ENCODE data around the gene TLR3.
"Not testable (repeated sequence)": the region's sequence is repeated elsewhere in the genome, so short reads cannot be mapped to it uniquely, and the experiment has no call there.

TLR3 gene

DNA sequence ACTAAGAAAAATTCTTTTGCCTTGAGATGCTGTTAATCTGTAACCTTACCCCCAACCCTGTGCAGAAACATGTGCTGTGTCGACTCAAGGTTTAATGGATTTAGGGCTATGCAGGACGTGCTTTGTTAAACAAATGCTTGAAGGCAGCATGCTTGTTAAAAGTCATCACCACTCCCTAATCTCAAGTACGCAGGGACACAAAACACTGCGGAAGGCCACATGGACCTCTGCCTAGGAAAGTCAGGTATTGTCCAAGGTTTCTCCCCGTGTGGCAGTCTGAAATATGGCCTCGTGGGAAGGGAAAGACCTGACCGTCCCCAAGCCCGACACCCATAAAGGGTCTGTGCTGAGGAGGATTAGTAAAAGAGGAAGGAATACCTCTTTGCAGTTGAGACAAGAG lies 18.8 kb upstream of the TLR3 start:
- not testable (repeated sequence) for DNase-seq (ENCODE audit: low read depth)

DNA sequence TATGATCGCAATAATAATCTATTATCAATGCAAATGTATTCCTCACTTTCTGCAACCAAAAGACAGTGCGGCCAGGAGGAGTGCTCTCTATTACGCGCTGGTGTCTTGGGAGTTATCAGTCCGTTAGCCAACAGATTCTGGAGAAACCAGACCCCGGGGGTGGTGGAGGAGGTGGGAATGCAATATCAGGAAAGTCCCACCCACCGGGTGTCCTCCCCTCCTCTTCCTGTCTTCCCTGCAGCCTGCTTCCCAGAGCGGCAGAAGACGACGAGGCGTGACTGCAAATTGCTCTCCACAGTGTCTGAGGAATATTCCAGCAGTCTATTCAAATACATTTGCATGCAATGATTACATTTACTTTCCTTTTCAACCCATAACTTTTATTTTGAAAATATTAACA lies 17.9 kb upstream of the TLR3 start:
- DNase-seq (ENCODE audit: low read depth), result no peak

DNA sequence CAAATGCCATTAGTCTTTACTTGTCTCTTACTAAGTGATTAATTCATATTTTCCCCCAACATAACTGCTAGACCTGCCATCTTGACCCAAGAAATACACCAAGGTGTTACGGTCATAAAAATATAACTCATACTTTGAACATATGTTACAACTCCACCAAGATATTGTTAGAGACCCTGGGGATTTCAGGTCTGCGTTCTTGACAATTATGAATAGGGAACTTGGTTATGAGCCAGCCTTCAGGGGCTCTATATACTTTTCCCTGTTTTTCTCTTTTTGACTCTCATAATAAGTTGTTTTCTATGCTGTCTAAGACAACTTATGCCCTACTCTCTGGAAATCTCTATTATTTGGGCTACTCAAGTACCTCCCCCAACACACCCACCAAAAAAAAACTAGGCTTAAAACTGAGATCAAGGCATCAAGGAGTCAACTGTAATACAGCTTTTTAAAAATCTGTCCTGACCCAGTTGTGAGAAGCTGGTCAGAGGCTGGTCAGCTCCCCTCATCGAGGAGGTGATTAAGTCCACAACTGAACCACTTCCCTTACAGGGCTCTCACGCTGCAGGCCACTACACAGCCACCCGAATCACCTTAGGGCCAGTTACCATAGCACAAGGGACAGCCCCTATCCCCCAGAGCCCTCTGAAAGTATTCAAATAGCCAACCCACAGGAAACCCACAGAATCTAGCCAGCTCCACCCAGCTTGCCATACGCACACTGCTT lies 10.5 kb upstream of the TLR3 start:
- DNase-seq (ENCODE audit: low read depth), result peak; percentile 7

DNA sequence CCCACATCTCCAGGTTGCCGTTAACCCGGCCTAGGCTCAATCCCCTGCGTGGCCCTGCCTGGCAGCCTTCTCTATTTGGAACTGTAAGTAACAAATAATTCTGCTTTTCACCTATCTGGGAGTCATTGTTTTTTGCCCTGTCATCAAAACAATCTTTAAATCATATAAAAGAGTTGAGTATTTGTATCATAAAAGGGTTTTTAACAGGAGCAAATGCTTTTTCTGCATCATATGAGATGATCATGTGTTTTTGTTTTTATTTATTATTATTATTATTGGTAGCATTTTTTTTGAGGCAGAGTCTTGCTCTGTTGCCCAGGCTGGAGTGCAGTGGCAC lies 10.0 kb upstream of the TLR3 start:
- DNase-seq (ENCODE audit: low read depth), result no peak

DNA sequence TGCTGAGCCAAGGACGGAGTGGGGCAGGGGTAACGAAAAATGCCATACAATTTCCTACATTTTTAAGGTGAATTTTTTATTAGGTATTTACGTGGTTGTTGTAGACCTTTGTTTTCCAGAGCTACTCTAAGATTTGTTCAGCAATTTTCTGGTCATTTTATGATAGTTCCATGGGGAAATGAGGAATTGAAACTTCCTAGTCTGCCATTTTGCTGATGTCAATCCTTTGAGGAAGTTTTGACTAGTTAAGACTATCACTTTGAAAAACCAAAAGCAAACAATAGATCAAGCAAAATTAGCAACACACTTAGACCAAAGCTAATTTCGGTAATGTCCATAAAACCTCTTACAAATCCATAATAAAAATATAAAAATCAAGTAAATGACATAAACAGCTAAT lies 7.0 kb upstream of the TLR3 start:
- no peak for DNase-seq (ENCODE audit: low read depth)

DNA sequence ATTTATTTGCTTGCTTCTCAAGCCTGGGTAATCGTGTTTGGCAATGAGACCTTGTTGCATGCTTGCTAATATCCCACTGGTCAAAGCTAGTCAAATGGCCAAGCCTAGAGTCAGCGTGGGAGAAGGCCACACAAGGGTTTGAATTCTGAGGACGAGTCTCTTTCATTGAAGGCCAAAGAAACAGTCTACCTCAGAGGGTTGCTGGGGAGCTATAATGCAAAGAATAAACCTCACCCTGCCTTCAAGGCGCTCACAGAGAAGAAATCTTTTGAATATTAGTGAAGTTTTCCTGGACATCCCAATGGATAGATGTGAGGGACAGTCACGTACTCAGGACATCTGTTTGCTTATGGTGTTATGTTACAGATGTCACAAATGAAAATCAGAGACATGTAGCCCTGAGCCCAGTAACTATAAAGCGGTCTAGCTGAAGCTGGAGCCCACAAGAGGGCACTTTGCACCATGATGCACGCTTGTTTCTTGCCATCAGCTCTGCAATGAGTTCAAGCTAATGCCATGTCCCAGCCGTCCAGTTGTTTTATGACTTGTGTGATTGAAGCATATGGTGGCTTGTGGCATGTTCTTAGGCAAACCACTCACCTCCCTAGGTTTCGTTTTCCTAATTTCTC lies 1.1 kb upstream of the TLR3 start:
- peak; percentile 12 for DNase-seq (ENCODE audit: low read depth)

DNA sequence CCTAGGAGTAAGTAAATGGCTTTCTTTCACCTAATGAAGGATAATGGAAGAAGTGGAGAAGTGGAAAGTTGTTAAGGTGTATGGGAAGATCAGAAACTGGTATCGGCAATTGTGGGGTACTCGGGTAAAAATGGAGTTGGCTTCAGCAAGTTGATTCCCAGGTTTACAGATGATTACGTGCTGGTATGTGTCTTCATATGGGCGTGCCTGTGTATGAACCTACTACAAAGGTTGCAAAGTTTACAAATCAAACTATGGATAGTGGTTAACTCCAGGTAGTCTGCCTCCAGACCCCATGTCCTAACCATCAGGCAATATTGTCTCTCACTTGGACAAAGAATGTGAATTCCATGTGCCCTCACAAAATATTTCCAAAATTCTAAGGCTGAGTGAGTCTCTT lies 773 bp downstream of the TLR3 start:
- DNase-seq (ENCODE audit: low read depth), result no peak

DNA sequence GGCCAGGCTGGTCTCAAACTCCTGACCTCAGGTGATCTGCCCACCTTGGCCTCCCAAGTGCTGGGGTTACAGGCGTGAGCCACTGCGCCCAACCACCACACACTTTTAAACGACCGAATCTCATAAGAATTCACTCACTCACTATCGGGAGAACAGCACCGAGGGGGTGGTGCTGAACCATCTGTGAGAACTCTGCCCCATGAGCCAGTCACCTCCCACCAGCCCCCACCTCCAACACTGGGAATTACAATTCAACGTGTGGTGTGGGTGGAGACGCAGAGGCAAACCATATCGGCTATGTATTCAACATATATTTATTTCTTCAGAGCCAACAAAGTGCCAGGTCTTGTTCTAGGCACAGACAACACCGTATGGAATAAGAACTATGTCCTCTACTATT lies 3.6 kb downstream of the TLR3 start:
- no peak for DNase-seq (ENCODE audit: low read depth)

DNA sequence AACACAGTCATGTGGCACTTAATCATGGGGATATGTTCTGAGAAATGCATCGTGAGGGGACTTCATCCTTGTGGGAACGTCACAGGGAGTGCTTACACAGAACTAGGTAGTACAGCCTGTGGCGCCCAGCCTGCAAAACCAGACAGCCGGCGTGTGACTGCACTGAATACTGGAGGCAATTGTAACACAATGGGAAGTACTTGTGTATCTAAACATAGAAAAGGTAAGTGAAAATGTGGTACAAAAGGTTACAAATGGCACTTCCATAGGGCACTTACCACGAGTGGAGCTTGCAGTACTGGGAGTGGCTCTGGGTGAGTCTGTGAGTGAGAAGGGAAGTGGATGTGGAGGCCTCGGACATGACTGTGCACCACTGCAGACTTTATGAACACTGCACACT lies 5.2 kb downstream of the TLR3 start:
- no peak for DNase-seq (ENCODE audit: low read depth)

DNA sequence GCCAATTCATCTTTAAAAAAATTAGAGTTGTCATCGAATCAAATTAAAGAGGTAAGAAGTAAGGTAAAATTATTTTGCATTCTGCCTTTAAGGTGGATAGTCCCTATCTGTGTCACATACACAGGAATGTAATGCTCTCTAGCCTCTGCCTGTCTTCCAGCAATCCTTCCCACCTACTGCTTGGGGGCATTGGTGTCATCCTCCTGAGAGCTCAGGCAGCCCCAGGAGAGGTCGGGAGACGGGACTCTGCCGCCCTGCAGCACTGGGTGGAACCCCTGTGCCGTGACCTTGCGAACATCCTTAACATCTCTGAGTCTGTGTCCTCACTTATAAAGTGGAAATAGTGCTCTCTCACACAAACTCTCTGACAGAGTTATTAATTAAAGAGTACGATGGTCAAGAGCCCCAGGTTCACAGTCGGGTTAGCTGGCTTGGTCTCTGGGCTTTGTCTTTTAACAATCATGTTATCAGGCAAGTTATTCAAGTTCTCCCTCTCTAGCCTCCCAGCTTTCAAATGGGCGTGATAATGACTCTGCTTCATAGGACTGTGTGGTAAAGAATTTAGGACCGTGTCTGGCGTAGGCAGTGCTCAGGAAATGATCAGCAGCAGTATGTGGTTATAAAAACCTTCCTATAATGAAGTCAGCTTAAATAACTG lies 10.2 kb downstream of the TLR3 start:
- no peak for DNase-seq (ENCODE audit: low read depth)

DNA sequence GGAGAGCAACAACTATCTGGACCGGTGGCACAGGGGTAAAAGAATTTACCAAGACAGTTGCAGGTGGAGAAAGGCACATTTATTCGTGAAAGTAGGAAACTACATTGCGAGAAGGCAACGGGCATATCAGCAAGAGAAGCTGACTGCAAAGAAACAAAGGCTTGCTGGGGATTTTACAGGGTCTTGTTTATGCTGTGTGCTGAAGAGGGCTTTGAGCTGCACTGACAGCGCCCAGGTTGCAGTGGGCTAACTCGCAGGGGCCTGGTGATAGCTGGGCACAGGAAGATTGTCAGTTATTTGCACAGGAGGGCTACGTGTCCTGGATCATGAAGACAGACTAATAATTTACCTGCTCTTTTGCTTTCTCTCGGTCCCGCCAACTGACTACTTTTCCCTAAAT lies 10.7 kb downstream of the TLR3 start:
- no peak for DNase-seq (ENCODE audit: low read depth)

DNA sequence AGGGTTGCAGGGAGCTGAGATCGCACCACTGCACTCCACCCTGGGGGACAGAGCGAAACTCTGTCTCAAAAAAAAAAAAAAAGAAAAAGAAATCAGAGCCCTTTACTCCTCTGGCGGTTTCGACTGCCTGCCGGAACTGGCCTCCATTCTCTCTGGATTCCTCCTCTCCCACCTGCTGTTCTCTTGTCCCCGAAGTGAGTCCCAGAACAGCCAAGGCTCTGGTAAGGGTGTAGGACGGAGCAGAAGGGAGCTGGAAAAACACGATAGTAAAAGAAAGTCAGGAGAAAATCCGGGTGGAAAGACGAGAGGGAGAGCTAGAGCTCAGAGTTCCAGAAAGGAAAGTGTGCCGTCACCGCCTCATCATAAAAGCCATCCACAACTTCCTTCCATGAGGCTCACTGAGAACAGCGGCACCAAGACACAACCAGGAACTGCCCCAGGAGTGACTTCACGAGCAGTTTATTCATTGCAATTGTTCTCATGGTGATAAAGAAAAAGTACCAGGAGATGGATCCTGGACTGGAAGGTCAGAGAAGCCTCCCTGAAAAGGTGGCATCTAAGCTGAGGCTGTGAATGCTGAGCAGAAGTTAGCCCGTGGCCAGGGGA lies 12.3 kb downstream of the TLR3 start:
- no peak for DNase-seq (ENCODE audit: low read depth)

DNA sequence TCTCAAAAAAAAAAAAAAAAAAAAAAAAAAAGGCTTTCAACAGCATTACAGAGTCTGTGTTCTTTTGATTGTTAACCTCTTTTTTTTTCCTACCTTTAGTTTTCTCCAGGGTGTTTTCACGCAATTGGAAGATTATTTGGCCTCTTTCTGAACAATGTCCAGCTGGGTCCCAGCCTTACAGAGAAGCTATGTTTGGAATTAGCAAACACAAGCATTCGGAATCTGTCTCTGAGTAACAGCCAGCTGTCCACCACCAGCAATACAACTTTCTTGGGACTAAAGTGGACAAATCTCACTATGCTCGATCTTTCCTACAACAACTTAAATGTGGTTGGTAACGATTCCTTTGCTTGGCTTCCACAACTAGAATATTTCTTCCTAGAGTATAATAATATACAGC lies 13.3 kb downstream of the TLR3 start:
- no peak for DNase-seq (ENCODE audit: low read depth)

DNA sequence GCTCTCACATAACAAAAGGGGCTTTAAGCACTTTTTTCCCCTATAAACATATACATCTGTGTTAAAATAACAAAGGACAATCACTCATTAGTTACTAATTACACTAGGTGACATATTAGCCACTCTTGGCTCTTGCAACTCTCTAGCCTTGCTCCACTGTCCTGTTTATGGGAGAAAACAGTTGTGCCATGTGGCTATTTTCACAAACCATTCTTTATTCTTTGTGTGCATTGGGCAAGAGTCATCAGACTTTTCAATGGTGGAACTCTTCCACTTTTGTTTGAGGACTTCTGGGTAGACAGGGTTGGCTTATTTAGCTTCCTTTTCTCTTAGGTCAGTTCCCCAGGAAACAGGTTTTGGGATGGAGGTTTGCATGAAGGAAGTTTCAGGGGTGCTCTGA lies 19.6 kb downstream of the TLR3 start:
- no peak for DNase-seq (ENCODE audit: low read depth)

DNA sequence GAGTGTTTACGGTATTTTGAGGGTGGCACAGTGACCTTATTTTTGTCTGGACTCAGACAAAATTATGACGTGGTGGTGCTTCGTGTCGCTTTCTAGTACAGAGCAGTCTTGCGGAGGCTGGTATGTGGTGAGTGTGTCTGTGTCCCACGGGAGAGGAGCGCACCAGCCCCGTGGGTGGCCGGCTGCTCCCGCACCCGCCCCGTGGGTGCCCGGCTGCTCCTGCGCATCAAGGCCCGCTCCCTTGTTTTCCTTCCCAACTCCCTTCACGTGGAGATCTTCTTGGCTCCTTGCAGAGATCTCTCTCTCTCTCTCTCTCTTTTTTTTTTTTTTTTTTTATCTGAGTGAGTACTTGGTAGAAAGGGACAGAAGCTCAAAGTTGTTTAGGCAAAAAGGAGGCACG lies 23.3 kb downstream of the TLR3 start:
- DNase-seq (ENCODE audit: low read depth), result no peak

DNA sequence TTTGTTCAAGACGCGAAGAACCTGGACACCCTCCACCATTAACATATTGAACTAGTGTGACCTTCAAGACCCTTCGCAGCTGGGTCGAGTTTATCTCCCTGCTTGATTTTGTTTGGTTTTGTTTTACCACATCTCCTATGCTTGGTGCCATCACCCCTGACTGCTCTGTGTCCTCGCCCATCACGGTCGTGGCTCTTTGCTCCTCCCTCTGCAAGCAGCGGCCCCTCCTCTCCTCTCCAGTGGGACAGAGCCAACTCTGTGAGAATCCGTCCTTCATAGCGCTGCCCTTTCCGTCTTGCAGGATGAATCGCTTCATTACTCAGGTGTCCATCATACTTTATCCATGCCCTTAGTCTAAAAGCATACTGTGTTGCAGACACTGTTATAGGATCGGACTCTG lies 26.4 kb downstream of the TLR3 start:
- DNase-seq (ENCODE audit: low read depth), result no peak

DNA sequence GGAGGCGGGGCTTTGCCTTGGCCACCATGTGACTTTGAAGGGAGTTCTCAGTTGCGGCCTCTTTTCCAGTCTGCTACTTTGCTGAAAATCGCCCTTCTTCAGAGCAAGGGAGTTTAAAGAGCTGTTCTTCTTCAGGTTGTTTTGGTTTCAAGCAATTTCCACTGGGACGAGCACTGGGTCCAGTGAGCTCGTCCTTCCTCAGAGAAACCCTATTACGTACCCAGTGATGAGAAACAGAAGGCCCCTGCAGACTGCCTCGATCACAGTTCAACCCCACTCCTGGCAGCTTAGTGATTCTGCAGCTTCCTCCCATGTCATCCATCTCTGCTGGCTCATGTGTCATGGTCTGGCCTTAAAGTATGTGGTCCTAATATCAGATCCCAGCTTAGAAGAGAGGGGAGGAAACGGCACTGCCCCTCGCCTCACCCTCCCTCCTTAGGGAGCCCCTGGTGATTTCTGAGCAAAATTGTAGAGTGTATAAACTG lies 27.8 kb downstream of the TLR3 start:
- DNase-seq (ENCODE audit: low read depth), result no peak

DNA sequence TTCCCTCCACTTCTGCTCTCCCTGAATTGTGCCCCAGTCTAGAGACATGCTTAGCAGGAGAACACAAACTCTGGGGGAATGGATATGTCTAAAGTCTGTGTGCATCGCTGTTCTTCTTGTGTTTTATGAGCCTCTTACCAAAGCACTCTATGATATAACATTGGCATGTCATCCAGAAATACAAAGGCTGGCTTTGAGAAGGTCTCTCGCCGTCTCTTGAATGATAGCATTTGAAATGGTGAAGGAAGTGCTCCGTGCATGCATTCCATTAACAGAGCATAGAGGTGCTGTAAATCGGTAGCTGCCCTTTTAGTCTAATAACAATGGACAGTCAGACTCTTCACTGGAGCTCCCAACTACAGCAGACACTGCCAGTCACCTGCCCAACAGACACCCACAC lies 28.4 kb downstream of the TLR3 start:
- DNase-seq (ENCODE audit: low read depth), result no peak

DNA sequence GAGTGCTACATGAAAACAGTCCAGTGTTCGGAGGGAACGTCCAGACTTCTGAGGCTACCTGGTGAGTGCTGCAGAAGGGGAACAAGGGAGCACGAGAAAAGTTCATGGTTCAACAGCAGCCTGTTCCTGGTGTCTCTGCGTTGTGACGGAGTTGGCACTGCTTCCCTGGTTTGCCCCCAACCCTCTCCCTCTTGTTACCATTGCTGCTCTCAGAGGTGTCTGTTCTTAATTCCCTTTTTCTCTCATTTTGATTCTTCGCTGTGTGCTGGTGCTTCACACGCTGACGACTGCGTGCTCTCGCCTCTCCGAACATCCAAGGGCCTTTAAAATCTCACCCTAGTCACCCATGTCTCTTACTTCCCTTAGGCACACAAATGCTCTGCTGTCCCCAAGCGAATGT lies 34.0 kb downstream of the TLR3 start:
- no peak for DNase-seq (ENCODE audit: low read depth)

DNA sequence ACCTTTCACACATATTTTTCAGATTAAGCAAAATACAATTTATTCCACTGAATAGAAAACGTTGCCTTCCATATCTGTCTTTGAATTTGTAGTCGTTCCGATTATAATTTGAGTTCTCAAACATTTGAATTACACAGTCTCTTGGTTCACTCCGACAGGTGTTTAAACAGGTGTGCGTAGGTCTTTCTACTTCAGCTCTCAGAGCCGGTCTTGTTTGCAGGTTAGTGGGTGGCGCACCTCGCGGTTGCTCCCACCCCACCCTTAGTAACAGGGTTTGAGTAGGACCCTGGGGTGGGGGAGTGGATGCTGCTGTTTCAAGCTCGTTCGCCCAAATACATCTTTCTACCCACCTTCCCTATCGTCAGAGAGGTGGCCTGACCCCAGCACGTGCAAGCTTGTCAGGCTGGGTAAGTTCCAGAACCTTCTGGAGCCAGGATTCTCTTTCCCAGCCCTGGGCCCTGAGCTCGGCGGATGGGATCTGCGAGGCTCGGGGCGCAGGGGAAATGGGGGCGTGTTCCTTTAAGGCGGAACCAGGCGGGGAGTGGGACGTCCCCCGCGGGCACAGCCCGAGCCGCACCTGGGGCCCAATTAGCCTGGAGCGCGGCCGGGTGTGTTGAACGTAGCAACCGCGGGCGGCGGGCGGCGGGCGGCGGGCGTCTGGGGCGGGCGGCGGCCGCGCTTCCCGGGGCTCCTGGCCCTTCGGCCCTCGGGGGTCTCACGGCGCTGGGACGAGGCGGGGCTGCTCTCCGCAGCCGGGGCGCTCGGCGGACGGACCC lies 35.3 kb downstream of the TLR3 start, which contains the start of gene FAM149A:
Gene FAM149A (plus strand): TSS at position 591 of the 776 bp plus-strand sequence.
- no peak for DNase-seq (ENCODE audit: low read depth)

DNA sequence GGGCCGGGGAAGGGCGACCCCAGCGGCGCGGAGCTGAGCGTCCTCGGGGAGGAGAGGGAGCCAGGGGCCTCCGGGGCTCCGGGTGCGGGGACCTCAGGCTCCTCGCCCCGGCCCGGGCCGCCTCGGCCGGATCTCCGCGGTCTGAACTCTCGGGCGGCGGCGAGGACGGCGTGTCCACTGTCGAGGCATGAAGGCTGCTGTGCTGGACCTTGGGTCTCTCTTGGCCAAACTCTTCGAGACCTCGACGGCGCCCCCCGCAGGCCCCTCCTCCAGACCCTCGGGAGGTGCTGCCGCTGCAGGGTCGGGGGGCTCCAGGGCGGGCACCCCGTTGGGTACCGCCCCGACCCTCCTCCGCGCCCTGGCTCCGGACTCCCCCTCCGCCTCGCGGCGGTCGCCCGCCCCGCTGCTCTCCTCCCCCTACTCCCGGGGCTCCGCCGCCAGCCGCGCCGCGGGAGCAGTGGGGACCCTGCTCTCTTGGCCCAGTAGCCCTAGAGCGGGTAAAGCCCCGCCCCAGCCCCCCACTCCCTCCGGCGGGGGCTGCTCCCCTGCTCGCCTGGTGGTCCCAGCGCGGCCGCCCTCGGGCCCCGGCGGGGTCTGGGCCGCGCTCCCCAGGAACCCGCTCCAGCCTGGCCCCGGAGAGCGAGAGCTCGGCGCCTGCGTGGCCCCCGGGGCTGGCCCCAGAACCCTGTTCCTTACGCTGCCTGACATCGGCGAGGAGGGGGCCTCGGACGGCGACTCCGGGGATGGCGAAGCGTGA lies 36.1 kb downstream of the TLR3 start:
- no peak for DNase-seq (ENCODE audit: low read depth)

Measured in CMK (cell line).